Upper lobe of right lung (tissue), 1 donor: Measurements from ENCODE around the gene COL16A1. TPM values are rescaled to one million over a fixed set of nuclear protein-coding genes. Genes with fewer than 3 reads are reported as not detected.
A peak's percentile ranks its signal among the peaks of the same experiment; 100 is the strongest.

Source experiments
- ATAC-seq: fragments of 200-7000 bp; cut with Tn5 transposase; one replicate; pipeline ENCODE4 v1.9.1; 2020; ENCODE audit warnings: mild to moderate bottlenecking, moderate library complexity
- DNase-seq: peaks from one replicate; pipeline ENCODE4 v3.0.0-alpha.2; 2020
- H3K27ac ChIP-seq: fragments of 200-600 bp; one replicate; pipeline ENCODE4 v1.8.0; 2022
- H3K27me3 ChIP-seq: fragments of 200-600 bp; one replicate; pipeline ENCODE4 v1.8.0; 2022; ENCODE audit warnings: mild to moderate bottlenecking
- H3K36me3 ChIP-seq: fragments of 200-600 bp; one replicate; pipeline ENCODE4 v1.8.0; 2022
- H3K4me1 ChIP-seq: fragments of 200-600 bp; one replicate; pipeline ENCODE4 v1.8.0; 2022
- H3K4me3 ChIP-seq: fragments of 200-600 bp; one replicate; pipeline ENCODE4 v1.8.0; 2022; ENCODE audit warnings: mild to moderate bottlenecking
- H3K9me3 ChIP-seq: fragments of 200-600 bp; one replicate; pipeline ENCODE4 v1.8.0; 2022
- CTCF ChIP-seq: fragments of 200-600 bp; IDR thresholded peaks from one replicate; pipeline ENCODE4 v1.8.0; 2022; ENCODE audit warnings: antibody characterized with exemption
- intact Hi-C: fragments of 100-400 bp; cut with DNase I; formaldehyde crosslinking; loops from one replicate; pipeline ENCODE4 v1.11.0; 2022
- total RNA-seq: library from RNA; stranded (reverse); fragmentation: NEBNext Ultra II Directional; extraction: Animal tissue kit (Norgen Biotek cat#: 25700); gene quantifications from one replicate; pipeline ENCODE4 v1.2.1, GENCODE V29; 2021
- donor health status: DM: no; HTN: yes; CAD: no; lungs with severe emphysema.

Gene COL16A1
- total RNA-seq, 1 donor from 2014 or later: 28.9 TPM

- no peaks in the 10 kb centered on the region for H3K4me1 ChIP-seq
- DNase-seq (no peak), ATAC-seq (no peak)
- H3K4me3 ChIP-seq: no peak overlapping the region
- H3K27ac ChIP-seq: no peak overlapping the region
- H3K27me3 ChIP-seq: peaks cover 12% of the 10 kb centered on the region
- no peaks in the 10 kb centered on the region for H3K36me3 ChIP-seq
- H3K9me3 ChIP-seq: no peaks in the 10 kb centered on the region
- no peak for TF ChIP-seq CTCF
- intact Hi-C loops: no loop called here
Measured at GRCh38 chr1:31688233-31688918, 15.4 kb downstream of the COL16A1 start.

- TF ChIP-seq CTCF: no peak
- Histone ChIP-seq H3K36me3 (no peaks in the 10 kb centered on the region), H3K27ac (no peak overlapping the region), H3K27me3 (peaks cover 12% of the 10 kb centered on the region), H3K9me3 (no peaks in the 10 kb centered on the region), H3K4me3 (no peak overlapping the region), H3K4me1 (no peaks in the 10 kb centered on the region)
- intact Hi-C loops: no loop called here
- ATAC-seq (no peak), DNase-seq (no peak)
Measured at GRCh38 chr1:31687601-31688000, 16.2 kb downstream of the COL16A1 start.

GRCh38 chr1:31685795-31686194, 18.0 kb downstream of the COL16A1 start:
- Histone ChIP-seq H3K4me1 (no peaks in the 10 kb centered on the region), H3K36me3 (no peaks in the 10 kb centered on the region)
- no peak for TF ChIP-seq CTCF

DNA sequence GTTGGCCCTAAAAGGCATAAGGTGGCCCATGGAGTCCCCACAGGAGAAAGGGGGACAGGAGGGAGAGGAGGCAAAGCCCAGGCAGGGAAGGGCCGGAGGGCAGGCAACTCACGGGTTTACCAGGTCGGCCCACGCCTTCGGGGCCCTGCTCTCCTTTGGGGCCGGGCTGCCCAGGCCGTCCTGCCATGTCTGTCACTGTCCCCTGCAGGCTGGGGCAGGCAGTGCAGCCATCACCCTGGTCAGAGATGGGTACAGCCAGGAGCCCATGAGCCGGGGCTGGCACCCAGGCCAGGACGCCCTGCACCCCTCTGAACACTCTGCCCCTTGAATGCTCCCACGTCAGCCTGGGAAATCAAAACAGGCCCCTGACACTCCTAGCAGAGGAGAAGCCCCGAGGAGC, 19.8 kb downstream of the COL16A1 start:
- peak; percentile 28 for TF ChIP-seq CTCF
- no peaks in the 10 kb centered on the region for H3K4me1 ChIP-seq
- no peaks in the 10 kb centered on the region for H3K9me3 ChIP-seq
- H3K27me3 ChIP-seq: peaks cover 12% of the 10 kb centered on the region
- intact Hi-C loops: no loop called here
- ATAC-seq (peak; percentile 71), DNase-seq (no peak)
- H3K4me3 ChIP-seq: no peak overlapping the region
- no peak overlapping the region for H3K27ac ChIP-seq
- H3K36me3 ChIP-seq: no peaks in the 10 kb centered on the region

More at GRCh38 chr1:31685795-31686194, 18.0 kb downstream of the COL16A1 start:
- DNase-seq (no peak), ATAC-seq (no peak)
- no peak overlapping the region for H3K4me3 ChIP-seq
- H3K27me3 ChIP-seq: peaks cover 12% of the 10 kb centered on the region
- intact Hi-C loops: no loop called here
- no peak overlapping the region for H3K27ac ChIP-seq
- no peaks in the 10 kb centered on the region for H3K9me3 ChIP-seq

- no peak for ATAC-seq
- Histone ChIP-seq H3K4me1 (no peaks in the 10 kb centered on the region), H3K27ac (no peak overlapping the region), H3K27me3 (peaks cover 12% of the 10 kb centered on the region), H3K4me3 (no peak overlapping the region), H3K9me3 (no peaks in the 10 kb centered on the region), H3K36me3 (no peaks in the 10 kb centered on the region)
- no peak for DNase-seq
- no peak for TF ChIP-seq CTCF
- intact Hi-C loops: no loop called here
Measured at GRCh38 chr1:31681415-31681814, 22.4 kb downstream of the COL16A1 start.
